DOHH2 (cell line): ENCODE results near the gene SNX30.
A peak's percentile ranks its signal among the peaks of the same experiment; 100 is the strongest.

Source experiments
- H3F3A ChIP-seq: fragments of 200-600 bp; sonication (generic), shearing (Covaris generic); 2 replicates; pipeline ENCODE4 v1.6.0; 2016; ENCODE audit warnings: antibody characterized with exemption, mild to moderate bottlenecking; ENCODE audit not compliant: control insufficient read depth, insufficient read depth
- H3K27ac ChIP-seq: fragments of 200-600 bp; sonication (generic); 2 replicates; pipeline ENCODE4 v1.5.1; 2014; ENCODE audit warnings: low read depth, mild to moderate bottlenecking, low read length, moderate library complexity
- H3K27me3 ChIP-seq: fragments of 200-600 bp; sonication (generic); 2 replicates; pipeline ENCODE4 v1.6.1; 2014; ENCODE audit warnings: mild to moderate bottlenecking, low read length, mixed read lengths; ENCODE audit not compliant: control insufficient read depth
- H3K36me3 ChIP-seq: fragments of 200-600 bp; sonication (generic); 2 replicates; pipeline ENCODE4 v1.6.1; 2014; ENCODE audit warnings: mild to moderate bottlenecking, low read length, moderate library complexity, mixed read lengths; ENCODE audit not compliant: control insufficient read depth
- H3K4me1 ChIP-seq: fragments of 200-600 bp; sonication (generic); 2 replicates; pipeline ENCODE4 v1.6.1; 2014; ENCODE audit warnings: mild to moderate bottlenecking, low read length, mixed read lengths; ENCODE audit not compliant: control insufficient read depth
- H3K4me2 ChIP-seq: fragments of 200-600 bp; sonication (generic); 2 replicates; pipeline ENCODE4 v1.6.0; 2014; ENCODE audit warnings: mild to moderate bottlenecking, low read length, moderate library complexity
- H3K4me3 ChIP-seq: fragments of 200-600 bp; sonication (generic); 2 replicates; pipeline ENCODE4 v1.5.1; 2014; ENCODE audit warnings: mild to moderate bottlenecking, low read length, mixed read lengths
- H3K79me2 ChIP-seq: fragments of 200-600 bp; sonication (generic); 2 replicates; pipeline ENCODE4 v1.6.1; 2014; ENCODE audit warnings: mild to moderate bottlenecking, low read length, mixed read lengths; ENCODE audit not compliant: control insufficient read depth
- H3K9me2 ChIP-seq: fragments of 200-600 bp; sonication (generic); replicated peaks from 2 replicates; pipeline ENCODE4 v1.6.1; 2014; ENCODE audit warnings: mild to moderate bottlenecking, low read length, mixed read lengths; ENCODE audit not compliant: control insufficient read depth
- H3K9me3 ChIP-seq: fragments of 200-600 bp; sonication (generic); 2 replicates; pipeline ENCODE4 v1.6.1; 2014; ENCODE audit warnings: antibody characterized with exemption, low read length, mixed read lengths; ENCODE audit not compliant: control insufficient read depth, insufficient read depth
- H4K20me1 ChIP-seq: fragments of 200-600 bp; sonication (generic); 2 replicates; pipeline ENCODE4 v1.6.0; 2014; ENCODE audit warnings: low read depth, mild to moderate bottlenecking, antibody characterized with exemption, low read length, moderate library complexity; ENCODE audit not compliant: control insufficient read depth, insufficient read depth
- CTCF ChIP-seq: fragments of 200-600 bp; sonication (generic); IDR thresholded peaks from one replicate; pipeline ENCODE4 v1.5.1; 2014; ENCODE audit warnings: antibody characterized with exemption, mild to moderate bottlenecking, low read depth, low read length; ENCODE audit not compliant: poor library complexity, severe bottlenecking
- EZH2phosphoT487 ChIP-seq: fragments of 200-600 bp; sonication (generic); IDR thresholded peaks from 2 replicates; pipeline ENCODE4 v1.6.1; 2017; ENCODE audit warnings: borderline replicate concordance, mild to moderate bottlenecking, antibody characterized with exemption, low read length, moderate library complexity, mixed read lengths

SNX30 gene

GRCh38 chr9:112914524-112914923, 164.0 kb downstream of the SNX30 start:
- Histone ChIP-seq H3K4me1 (no peaks in the 10 kb centered on the region), H3K36me3 (no peaks in the 10 kb centered on the region), H3K79me2 (no peaks in the 10 kb centered on the region), H4K20me1 (no peaks in the 10 kb centered on the region), H3F3A (no peaks in the 10 kb centered on the region), H3K27ac (no peak overlapping the region), H3K9me2 (no peaks in the 10 kb centered on the region), H3K4me3 (no peak overlapping the region), H3K27me3 (peaks cover 18% of the 10 kb centered on the region), H3K9me3 (no peaks in the 10 kb centered on the region), H3K4me2 (no peak overlapping the region)
- TF ChIP-seq CTCF (no peak), EZH2phosphoT487 (no peak)

- peaks cover 16% of the 10 kb centered on the region; the same call in 1 of the 2 replicates for H3K27me3 ChIP-seq
- H3K79me2 ChIP-seq: no peaks in the 10 kb centered on the region
- H3K9me2 ChIP-seq: no peaks in the 10 kb centered on the region
- no peaks in the 10 kb centered on the region for H4K20me1 ChIP-seq
- TF ChIP-seq EZH2phosphoT487: no peak
- H3K4me1 ChIP-seq: no peaks in the 10 kb centered on the region
- no peaks in the 10 kb centered on the region for H3F3A ChIP-seq
- no peak overlapping the region for H3K27ac ChIP-seq
- no peak overlapping the region for H3K4me2 ChIP-seq
- H3K36me3 ChIP-seq: no peaks in the 10 kb centered on the region
- H3K4me3 ChIP-seq: no peak overlapping the region
- no peaks in the 10 kb centered on the region for H3K9me3 ChIP-seq
Observed at GRCh38 chr9:112917047-112917986, 166.8 kb downstream of the SNX30 start.

GRCh38 chr9:112917987-112918362, 167.4 kb downstream of the SNX30 start:
- no peaks in the 10 kb centered on the region for H3K4me1 ChIP-seq
- H3K27ac ChIP-seq: no peak overlapping the region
- no peak overlapping the region for H3K4me2 ChIP-seq
- H3K36me3 ChIP-seq: no peaks in the 10 kb centered on the region
- TF ChIP-seq EZH2phosphoT487 (no peak), CTCF (no peak)
- no peaks in the 10 kb centered on the region for H3F3A ChIP-seq
- H3K79me2 ChIP-seq: no peaks in the 10 kb centered on the region
- no peaks in the 10 kb centered on the region for H3K9me2 ChIP-seq
- no peaks in the 10 kb centered on the region for H3K9me3 ChIP-seq
- H3K27me3 ChIP-seq: peaks cover 16% of the 10 kb centered on the region; the same call in 1 of the 2 replicates
- no peaks in the 10 kb centered on the region for H4K20me1 ChIP-seq
- no peak overlapping the region for H3K4me3 ChIP-seq

GRCh38 chr9:112921549-112921948, 171.0 kb downstream of the SNX30 start:
- Histone ChIP-seq H3K4me2 (no peak overlapping the region), H3K4me1 (no peaks in the 10 kb centered on the region), H3K4me3 (no peak overlapping the region), H3K79me2 (no peaks in the 10 kb centered on the region), H3K36me3 (no peaks in the 10 kb centered on the region), H3K27me3 (peaks cover 15% of the 10 kb centered on the region; the same call in 1 of the 2 replicates), H3F3A (no peaks in the 10 kb centered on the region), H4K20me1 (no peaks in the 10 kb centered on the region), H3K27ac (no peak overlapping the region), H3K9me2 (no peaks in the 10 kb centered on the region), H3K9me3 (no peaks in the 10 kb centered on the region)
- peak; percentile 68 for TF ChIP-seq CTCF
- no peak for TF ChIP-seq EZH2phosphoT487
